ENCODE measurements around the gene COL4A1.

The COL4A1 gene

GRCh38 chr13:110306960-110307766 is at the start of gene COL4A1, which contains the start of gene COL4A2:
TSS of gene COL4A1 (minus strand) at chr13:110307157. CDS start at chr13:110307027, 130 bp downstream.
TSS of gene COL4A2 (plus strand) at chr13:110307284. CDS start at chr13:110307904, 620 bp downstream.
- no peak for DNase-seq

DNA sequence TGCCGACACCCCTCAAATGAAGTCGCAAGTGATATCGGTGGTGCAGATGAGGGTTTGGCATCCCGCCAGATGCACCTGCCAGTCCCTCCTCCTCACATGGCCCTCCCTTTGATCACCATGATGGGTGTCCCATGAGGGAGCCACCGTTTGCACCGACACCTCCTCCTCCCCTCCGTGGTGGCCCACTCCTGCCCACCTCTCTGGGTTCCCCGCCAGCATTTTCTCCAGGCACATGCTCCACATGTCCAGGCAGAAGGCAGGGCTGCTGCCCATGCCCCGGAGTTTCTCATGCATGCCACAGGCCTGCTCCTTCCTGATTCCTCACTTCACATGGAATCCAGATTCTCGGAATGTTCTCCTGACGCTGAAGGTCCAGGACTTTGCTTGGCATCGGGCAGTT is 49.4 kb upstream of the COL4A1 start:
- DNase-seq: no peak

DNA sequence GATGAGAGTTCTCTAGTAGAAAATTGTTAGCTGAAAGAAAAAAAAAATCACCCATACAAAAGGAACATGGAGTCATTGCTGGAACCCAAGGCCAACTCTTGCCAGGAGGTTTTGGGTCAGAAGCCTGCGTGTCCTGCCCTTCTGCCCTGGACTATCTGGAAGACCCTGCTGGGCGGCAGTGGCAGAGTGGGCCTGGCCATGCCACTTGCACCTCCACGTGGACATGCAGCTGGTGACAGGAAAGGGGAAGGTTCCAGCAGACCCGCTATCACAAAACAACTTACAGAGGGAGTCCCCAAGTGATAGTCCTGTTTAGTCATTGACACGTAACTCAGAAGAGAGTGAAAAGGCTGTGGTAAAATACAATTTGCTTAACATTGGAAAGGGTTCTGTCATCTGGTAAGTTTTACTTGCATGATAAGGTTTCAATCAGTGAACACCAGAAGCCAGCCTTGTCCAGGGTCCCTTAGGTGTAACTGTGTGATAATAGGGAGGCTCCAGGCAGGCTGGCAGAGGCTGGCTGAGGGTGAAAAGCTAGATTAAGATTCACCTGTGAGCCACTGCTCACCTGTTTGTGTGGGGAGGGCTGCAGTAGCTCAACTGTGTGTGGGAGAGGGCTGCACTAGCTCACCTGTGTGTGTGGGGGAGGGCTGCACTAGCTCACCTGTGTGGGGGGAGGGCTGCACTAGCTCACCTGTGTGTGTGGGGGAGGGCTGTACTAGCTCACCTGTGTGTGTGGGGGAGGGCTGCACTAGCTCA is 47.9 kb upstream of the COL4A1 start:
- DNase-seq: no peak

GRCh38 chr13:110354123-110354627 is 47.2 kb upstream of the COL4A1 start:
- DNase-seq: no peak

GRCh38 chr13:110353339-110353977 is 46.5 kb upstream of the COL4A1 start:
- DNase-seq: no peak

GRCh38 chr13:110352735-110353134 is 45.8 kb upstream of the COL4A1 start:
- DNase-seq: no peak

GRCh38 chr13:110351636-110352420 is 44.9 kb upstream of the COL4A1 start:
- no peak for DNase-seq

DNA sequence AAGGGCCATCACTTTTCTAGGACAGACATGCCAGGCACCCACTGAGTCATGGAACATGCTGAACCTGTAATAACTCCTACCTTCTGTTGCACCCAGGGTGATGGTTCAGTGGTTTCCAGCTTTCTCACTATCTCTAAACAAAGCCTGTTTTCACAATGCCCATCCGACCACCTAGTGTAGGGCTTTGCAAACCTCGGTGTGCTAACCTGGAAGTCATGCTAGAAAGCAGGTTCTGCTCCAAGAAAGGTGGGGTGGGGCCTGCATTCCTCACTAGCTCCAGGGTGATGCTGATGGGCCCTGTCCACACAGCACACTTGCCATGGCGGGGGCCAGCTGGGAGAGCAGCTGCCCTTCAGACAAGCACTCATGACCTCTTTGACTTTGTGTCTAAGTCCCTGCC is 43.6 kb upstream of the COL4A1 start:
- DNase-seq: no peak

GRCh38 chr13:110350049-110350448 is 43.1 kb upstream of the COL4A1 start:
- no peak for DNase-seq

DNA sequence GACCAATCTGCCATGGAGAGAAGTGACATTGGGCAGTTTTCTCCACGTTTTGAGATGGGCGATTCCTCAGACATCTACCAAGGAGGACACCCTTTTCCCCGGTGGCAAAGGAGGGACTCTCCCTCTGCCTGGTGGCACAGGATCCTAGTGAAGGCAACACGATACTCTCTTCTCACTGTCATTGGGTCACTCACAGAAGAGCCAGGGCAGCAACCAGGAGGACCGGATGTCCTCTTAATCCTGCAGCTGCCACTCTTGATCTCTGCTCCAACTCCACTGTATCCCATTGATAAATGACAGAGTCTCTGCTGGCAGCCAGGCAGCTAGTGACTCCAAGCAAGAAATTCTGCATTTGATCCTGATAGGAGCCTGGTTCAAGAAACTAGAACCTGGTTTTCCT is 42.3 kb upstream of the COL4A1 start:
- DNase-seq: no peak

DNA sequence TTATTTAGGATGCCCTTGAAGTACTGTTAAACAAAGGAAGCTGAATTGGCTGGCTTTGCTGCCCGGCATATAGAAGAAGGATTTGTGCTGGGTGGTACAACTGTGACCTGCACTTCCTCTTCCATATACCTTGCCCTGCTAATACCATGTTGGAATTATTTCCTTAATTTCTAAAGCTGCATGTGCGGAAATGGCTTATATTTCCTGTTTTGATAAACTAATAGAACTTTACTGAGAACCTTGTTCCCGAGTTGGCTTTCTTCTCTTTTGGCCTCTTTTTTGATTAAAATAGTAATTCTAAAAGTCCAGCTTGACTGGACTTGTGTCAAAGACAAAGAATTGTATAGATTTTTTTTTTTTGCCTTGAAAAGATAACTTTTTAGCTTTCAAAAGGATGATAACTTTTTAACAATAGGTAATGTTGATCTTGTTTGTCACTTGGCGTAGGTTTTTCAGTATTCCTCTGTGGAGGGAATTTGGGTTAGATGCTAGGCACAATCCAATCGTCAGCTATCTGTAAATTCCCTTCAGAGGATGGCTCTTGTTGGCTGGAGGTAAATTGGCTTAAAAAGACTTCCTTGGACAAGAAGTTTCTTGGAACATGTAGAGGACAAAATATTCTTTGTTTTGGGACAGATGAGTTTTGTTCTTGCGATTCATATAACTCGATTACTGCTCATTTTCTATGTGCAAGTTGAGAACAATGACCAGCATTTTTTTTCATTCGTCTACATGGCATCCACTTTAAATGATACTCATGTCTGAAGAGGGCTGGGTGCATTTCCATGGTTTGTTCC is 41.5 kb upstream of the COL4A1 start:
- no peak for DNase-seq

- DNase-seq: no peak
Observed at GRCh38 chr13:110347535-110348308, 40.8 kb upstream of the COL4A1 start.

DNA sequence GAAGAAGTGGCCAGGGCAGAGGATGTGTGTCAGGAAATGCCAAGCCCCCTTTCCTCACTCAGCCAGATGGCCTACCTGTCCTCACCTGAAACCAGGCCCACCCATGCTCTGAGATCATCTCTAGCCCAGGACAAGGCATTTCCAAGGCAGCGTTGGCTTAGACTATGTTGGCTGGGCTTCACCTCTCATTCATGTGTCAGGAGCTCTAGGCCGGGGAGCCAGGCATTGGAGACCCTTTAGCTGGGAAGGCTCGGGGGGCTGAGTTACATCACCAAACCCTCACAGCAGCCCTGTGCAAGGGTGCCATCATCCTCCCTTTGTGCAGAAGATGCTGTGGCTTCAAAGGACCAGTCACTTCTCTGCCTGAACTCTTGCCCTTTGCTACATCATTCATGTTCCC is 40.1 kb upstream of the COL4A1 start:
- DNase-seq: no peak

- DNase-seq: no peak
Observed at GRCh38 chr13:110346661-110347067, 39.7 kb upstream of the COL4A1 start.

DNA sequence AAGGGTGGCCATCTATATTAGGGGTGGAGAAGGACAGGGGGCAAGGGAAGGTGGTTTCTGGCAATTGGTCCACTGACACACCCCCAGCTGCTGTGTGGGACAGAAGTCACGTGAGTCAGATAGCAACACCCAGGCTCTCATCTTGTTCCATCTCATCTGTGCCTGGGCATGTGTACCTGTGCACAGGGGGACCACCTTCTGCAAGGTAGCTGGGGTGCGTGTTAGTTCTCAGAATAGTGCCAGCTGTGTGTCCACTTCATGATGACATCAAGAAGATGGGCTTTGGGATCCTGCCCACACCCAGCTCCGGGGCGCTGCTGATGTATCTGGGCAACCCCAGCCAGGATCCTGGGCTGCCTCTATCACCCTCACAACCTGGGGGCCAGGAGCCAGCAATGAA is 38.7 kb upstream of the COL4A1 start:
- DNase-seq: no peak

- DNase-seq: no peak
Observed at GRCh38 chr13:110345266-110345665, 38.3 kb upstream of the COL4A1 start.

GRCh38 chr13:110344320-110344719 is 37.4 kb upstream of the COL4A1 start:
- no peak for DNase-seq

DNA sequence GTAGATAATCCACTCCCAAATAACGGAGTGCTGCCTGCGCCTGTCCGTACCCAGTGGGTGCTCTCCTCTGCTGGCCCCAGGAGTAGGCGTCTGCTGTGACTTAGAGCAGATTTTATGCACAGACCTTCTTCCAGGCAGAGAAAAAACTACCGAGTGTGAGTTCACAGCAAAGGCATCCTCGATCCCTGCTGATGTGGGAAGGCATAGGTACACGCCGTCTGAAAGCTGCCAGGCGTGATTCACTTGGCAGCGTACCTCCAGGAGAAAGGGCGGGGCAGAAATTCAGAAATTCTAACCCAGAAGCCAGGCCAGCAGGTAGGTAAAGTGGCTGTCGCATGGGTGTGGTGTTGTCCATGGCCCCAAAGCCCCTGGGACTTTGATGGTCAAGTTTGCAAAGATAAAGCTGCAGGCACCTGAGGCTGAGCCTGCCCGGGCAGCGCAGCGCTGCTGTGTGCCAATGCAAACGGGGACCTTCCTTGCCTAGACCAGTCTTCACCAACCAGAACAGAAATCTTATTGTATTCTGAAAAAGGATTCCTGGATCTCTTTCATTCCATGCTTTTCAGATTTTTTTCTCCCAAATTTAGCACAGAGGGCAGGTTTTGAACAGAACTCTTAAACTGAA is 36.4 kb upstream of the COL4A1 start:
- DNase-seq: no peak

DNA sequence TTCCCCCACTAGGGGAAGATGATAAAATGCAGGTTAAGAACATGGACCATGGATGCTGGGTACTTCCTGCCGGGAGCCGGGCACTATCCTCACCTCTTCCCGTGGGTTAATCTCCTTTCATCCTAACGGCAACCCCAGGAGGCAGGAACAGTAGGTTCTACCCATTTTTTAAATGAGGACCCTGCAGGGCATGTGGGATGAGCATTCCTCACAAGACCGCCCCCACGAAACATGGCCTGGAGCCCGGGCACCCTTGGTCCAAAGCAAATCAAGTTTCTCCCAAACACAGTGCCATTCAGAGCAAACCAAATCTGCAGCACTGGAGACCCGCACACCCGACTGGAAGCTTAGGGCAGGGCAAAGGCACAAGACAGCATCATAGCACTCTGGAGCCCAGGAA is 35.5 kb upstream of the COL4A1 start:
- no peak for DNase-seq

All from activated CD4-positive, alpha-beta T cell treated with anti-CD3 and anti-CD28 coated beads, Interleukin-2, amount 50 U/mL, for 4 hours (primary cell).